ENCODE data around the gene NAV1.
A peak's percentile ranks its signal among the peaks of the same experiment; 100 is the strongest.

The NAV1 gene

DNA sequence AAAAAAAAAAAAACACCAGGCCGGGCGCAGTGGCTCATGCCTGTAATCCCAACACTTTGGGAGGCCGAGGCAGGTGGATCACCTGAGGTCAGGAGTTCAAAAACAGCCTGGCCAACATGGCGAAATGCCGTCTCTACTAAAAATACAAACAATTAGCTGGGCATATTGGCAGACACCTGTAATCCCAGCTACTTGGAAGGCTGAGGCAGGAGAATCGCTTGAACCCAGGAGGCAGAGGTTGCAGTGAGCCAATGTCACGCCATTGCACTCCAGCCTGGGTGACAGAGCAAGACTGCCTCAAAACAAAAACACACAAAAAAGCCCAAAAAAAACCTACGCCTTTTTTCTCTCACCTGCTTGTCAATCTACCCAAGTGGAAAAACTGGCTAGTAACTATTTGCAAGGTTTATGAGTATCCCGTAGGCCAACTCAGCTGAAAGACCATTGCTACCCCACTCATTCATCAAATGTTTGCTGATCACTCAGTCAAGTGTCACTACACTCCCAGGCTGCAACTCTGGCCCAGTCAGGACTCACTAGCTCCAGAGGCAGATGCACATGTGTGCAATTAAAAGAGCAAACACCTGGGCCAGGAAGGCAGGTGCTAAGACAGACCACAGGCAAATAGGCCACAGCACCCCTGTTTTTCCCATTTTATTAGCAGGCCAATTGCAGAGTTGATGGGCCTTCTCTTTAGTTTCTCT, 34.0 kb upstream of the NAV1 start:
- no peak for DNase-seq (ENCODE audit: low read depth)
- H3K4me3 ChIP-seq (ENCODE audit: low read length): no peak overlapping the region
- TF ChIP-seq, protein P1, sequence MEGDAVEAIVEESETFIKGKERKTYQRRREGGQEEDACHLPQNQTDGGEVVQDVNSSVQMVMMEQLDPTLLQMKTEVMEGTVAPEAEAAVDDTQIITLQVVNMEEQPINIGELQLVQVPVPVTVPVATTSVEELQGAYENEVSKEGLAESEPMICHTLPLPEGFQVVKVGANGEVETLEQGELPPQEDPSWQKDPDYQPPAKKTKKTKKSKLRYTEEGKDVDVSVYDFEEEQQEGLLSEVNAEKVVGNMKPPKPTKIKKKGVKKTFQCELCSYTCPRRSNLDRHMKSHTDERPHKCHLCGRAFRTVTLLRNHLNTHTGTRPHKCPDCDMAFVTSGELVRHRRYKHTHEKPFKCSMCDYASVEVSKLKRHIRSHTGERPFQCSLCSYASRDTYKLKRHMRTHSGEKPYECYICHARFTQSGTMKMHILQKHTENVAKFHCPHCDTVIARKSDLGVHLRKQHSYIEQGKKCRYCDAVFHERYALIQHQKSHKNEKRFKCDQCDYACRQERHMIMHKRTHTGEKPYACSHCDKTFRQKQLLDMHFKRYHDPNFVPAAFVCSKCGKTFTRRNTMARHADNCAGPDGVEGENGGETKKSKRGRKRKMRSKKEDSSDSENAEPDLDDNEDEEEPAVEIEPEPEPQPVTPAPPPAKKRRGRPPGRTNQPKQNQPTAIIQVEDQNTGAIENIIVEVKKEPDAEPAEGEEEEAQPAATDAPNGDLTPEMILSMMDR (conservative IDR thresholded peaks at IDR 0.05; ENCODE audit: low read depth, low read length): no peak

DNA sequence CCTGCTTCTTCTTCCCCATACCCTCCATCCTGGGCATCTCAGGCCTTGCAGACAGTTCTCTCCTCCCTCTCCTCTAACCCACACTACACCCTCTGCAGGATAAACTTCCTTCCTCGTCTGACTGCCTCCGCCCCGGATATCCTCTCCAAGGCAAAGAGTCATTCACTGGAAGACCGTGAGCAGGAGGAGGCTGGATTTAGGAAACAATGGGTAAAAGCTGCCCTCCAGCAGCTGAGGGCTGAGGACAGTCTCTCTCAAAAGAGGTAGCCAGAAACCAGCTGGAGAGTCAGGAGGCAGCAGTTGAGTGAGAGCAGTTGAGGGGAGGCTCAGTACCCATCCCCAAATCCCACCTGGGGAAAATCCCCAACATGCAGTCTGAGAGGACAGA, 33.4 kb upstream of the NAV1 start:
- TF ChIP-seq, protein P1 (conservative IDR thresholded peaks at IDR 0.05; ENCODE audit: low read depth, low read length): no peak
- DNase-seq (ENCODE audit: low read depth): no peak
- H3K4me3 ChIP-seq (ENCODE audit: low read length): peak overlapping the region; percentile 59

DNA sequence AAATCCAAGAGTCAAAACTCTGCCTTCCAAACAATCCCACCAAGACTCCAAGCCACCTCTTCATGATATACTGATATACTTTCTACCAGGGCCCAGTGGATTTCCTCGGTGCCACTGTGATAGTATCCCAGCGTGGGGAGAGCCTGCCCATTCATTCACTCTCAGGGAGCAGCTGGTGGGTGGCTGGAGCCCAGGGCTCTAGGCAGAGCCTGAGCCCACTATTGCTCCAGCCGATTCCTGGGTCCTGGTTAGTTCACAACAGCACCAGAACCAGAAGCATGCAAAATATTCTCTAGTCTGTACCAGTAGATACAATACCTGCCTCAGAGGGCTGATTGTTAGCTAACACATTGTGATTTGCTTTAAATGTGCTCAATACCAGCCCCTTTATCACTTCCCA, 32.8 kb upstream of the NAV1 start:
- TF ChIP-seq, protein P1 (conservative IDR thresholded peaks at IDR 0.05; ENCODE audit: low read depth, low read length): no peak
- no peak for DNase-seq (ENCODE audit: low read depth)
- peak overlapping the region; percentile 59 for H3K4me3 ChIP-seq (ENCODE audit: low read length)

DNA sequence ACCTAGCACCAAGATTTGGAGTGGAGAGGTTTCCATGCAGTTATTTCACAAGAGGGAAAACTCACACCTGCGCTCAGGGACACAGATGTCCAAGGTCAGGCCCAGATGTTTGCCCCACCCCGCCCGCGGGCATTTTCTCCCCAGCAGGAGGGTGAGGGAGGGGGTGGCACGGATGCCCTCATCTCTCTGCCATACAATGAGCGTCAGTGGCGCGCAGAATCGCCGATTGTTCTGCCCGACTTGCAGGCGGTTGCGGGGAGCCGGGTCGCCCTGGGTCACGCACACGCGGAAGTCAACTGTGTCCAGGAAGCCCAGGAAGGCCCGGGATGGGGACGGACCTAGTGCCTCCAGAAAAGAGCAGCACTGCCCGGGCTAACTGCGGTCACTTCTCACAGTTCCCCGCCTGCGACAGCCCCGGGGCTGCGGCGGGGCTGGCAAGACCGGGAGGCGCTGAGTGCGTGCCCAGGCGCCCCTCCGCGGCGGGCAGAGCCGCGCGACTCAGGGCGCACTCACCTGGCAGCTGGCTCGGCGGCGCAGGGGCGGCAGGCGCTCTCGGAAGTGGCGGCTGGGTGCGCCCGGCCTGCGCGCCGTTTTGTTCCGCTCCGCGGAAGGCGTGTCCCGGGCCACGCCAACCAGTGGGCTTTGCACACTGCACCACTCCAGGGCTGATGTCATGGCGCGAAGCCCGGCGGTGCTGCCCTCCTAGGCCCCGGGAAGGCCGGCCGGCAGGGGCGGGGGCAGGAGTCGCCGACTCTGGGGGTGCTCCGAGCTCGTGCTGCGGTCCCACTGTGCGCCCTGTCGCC, 32.2 kb upstream of the NAV1 start, which contains the start of gene CSRP1:
TSS of gene CSRP1 (minus strand) at position 567 of the 803 bp plus-strand sequence. CDS start 10,820 bp downstream, outside the sequence.
- TF ChIP-seq, protein P1 (conservative IDR thresholded peaks at IDR 0.05; ENCODE audit: low read depth, low read length): no peak
- peak within 1 kb of the TSS; percentile 59 for H3K4me3 ChIP-seq (ENCODE audit: low read length)
- no peak for DNase-seq (ENCODE audit: low read depth)

DNA sequence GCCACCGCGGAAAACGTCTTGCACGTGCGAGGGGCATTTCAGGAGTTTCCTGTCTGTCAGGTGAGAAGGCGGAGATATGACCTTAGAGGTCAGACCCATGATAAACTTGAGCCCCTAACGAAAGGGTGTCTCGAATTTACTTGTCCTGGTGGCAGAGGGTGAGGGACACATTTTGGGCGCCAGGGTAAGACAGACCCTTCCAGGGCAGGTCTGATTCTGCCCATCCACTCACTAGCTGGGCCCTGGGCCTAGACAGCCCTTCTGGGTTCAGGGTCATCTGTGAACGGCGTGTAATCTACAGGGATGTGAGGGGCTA, 31.6 kb upstream of the NAV1 start:
- TF ChIP-seq, protein P1 (conservative IDR thresholded peaks at IDR 0.05; ENCODE audit: low read depth, low read length): no peak
- DNase-seq (ENCODE audit: low read depth): no peak

DNA sequence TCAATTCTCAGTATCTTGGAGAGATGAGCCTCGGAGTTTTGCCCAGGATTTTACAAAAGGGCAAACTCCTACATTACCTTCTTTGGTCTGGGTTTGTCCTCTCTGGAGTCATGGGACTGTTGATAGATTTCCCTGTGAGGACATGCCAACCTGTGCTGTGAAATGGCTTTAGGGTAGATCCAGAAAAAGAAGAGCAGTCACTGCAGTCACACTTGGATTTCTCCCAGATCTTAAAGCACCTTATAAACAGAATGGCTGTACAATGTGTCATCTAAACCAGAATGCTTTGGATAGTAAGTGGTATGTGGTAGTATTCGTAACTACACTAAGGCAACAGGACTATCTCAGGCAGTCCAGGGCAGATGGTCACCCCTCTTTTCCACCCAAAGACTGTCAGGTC, 30.1 kb upstream of the NAV1 start:
- TF ChIP-seq, protein P1 (conservative IDR thresholded peaks at IDR 0.05; ENCODE audit: low read depth, low read length): no peak
- DNase-seq (ENCODE audit: low read depth): no peak

More for the DNA sequence above, 31.6 kb upstream of the NAV1 start:
- H3K4me3 ChIP-seq (ENCODE audit: low read length): peak overlapping the region; percentile 59

More for the DNA sequence above, 30.1 kb upstream of the NAV1 start:
- H3K4me3 ChIP-seq (ENCODE audit: low read length): no peak overlapping the region
